Naive thymus-derived CD4-positive, alpha-beta T cell (primary cell): Measurements from ENCODE around the gene PTX4. TPM values are rescaled to one million over a fixed set of nuclear protein-coding genes. Genes with fewer than 3 reads are reported as not detected.
"Not testable (repeated sequence)": the region's sequence is repeated elsewhere in the genome, so short reads cannot be mapped to it uniquely, and the experiment has no call there.

Source experiments
- ATAC-seq: fragments of 150-1000 bp; cut with Tn5 transposase; 2 replicates; pipeline ENCODE4 v1.10.0; 2021; ENCODE audit warnings: mild to moderate bottlenecking, moderate library complexity
- CTCF ChIA-PET: fragments of 350-600 bp; sonication (Branson Sonifier 250); formaldehyde crosslinking; loops from one replicate; lab custom pipeline; 2021; ENCODE audit warnings: antibody characterized with exemption; lab: Charles Lee
- POLR2A ChIA-PET: fragments of 350-600 bp; sonication (Branson Sonifier 250); formaldehyde crosslinking; loops from one replicate; lab custom pipeline; 2021; ENCODE audit warnings: antibody characterized with exemption, inconsistent platforms; lab: Charles Lee
- DNase-seq, 9 donors: peaks; one replicate each; pipeline versions ENCODE4 v3.0.0 to v3.0.0-alpha.2; 2020 to 2022; ENCODE audit warnings: mixed read lengths in 1 of 9
- H3K27ac ChIP-seq: one replicate; pipeline ENCODE4 v1.7.0; 2013; ENCODE audit warnings: mild to moderate bottlenecking, low read depth, low read length, moderate library complexity
- H3K27me3 ChIP-seq, 2 donors: one replicate each; pipeline ENCODE4 v1.7.0; 2013; ENCODE audit warnings: low read length in 2 of 2, mild to moderate bottlenecking in 2 of 2, moderate library complexity in 2 of 2; ENCODE audit not compliant: control insufficient read depth in 2 of 2, insufficient read depth in 2 of 2
- H3K36me3 ChIP-seq, 3 experiments: 1 replicate in 2 of 3; 2 replicates in 1 of 3; pipeline ENCODE4 v1.7.0; 2013; ENCODE audit warnings: low read length in 3 of 3, mild to moderate bottlenecking in 3 of 3, moderate library complexity in 1 of 3; ENCODE audit not compliant: insufficient read depth in 3 of 3, control insufficient read depth in 2 of 3
- H3K4me1 ChIP-seq, 2 donors: one replicate each; pipeline ENCODE4 v1.7.0; 2013; ENCODE audit warnings: low read length in 2 of 2, mild to moderate bottlenecking in 2 of 2, moderate library complexity in 1 of 2; ENCODE audit not compliant: control insufficient read depth in 2 of 2, insufficient read depth in 2 of 2
- H3K4me3 ChIP-seq: 2 replicates; pipeline ENCODE4 v1.7.0; 2013; ENCODE audit warnings: mild to moderate bottlenecking, low read length
- H3K9me3 ChIP-seq, 3 experiments: 1 replicate in 2 of 3; 2 replicates in 1 of 3; pipeline ENCODE4 v1.7.0; 2013; ENCODE audit warnings: low read length in 3 of 3; ENCODE audit not compliant: control insufficient read depth in 2 of 3
- H3K27ac Mint-ChIP-seq, 9 donors: one replicate each; pipeline ENCODE4 v1.8.0; 2020 to 2022; ENCODE audit warnings: mixed read lengths in 9 of 9, mild to moderate bottlenecking in 8 of 9, moderate library complexity in 5 of 9, inconsistent platforms in 2 of 9
- H3K27me3 Mint-ChIP-seq, 5 donors: one replicate each; pipeline ENCODE4 v1.8.0; 2021 to 2022; ENCODE audit warnings: mixed read lengths in 5 of 5, mild to moderate bottlenecking in 1 of 5
- H3K36me3 Mint-ChIP-seq, 5 donors: one replicate each; pipeline ENCODE4 v1.8.0; 2020 to 2022; ENCODE audit warnings: mixed read lengths in 5 of 5, mild to moderate bottlenecking in 3 of 5, inconsistent platforms in 1 of 5
- H3K4me1 Mint-ChIP-seq, 7 donors: one replicate each; pipeline ENCODE4 v1.8.0; 2020 to 2022; ENCODE audit warnings: mixed read lengths in 7 of 7, mild to moderate bottlenecking in 3 of 7, inconsistent platforms in 1 of 7
- H3K4me3 Mint-ChIP-seq, 10 donors: one replicate each; pipeline ENCODE4 v1.8.0; 2020 to 2022; ENCODE audit warnings: mild to moderate bottlenecking in 10 of 10, mixed read lengths in 10 of 10, moderate library complexity in 6 of 10, inconsistent platforms in 2 of 10
- H3K9me3 Mint-ChIP-seq, 11 donors: one replicate each; pipeline ENCODE4 v1.8.0; 2020 to 2022; ENCODE audit warnings: mixed read lengths in 11 of 11, mild to moderate bottlenecking in 4 of 11, inconsistent platforms in 1 of 11, moderate library complexity in 1 of 11
- intact Hi-C, 2 donors: fragments of 100-400 bp; cut with micrococcal nuclease; formaldehyde crosslinking; loops; one replicate each; pipeline ENCODE4 v1.15.1; 2023
- polyA plus RNA-seq, 2 donors: library from polyadenylated mRNA; unstranded; fragments of 300-500 nt; fragmentation: Illumina TruSeq; gene quantifications; one replicate each; pipeline ENCODE4 v1.2.3, GENCODE V29; 2021
- total RNA-seq, 6 experiments: library from RNA in 5 of 6; stranded (reverse) in 5 of 6; gene quantifications; 1 replicate in 5 of 6; 2 replicates in 1 of 6; pipeline ENCODE4 v1.2.3 and lab custom pipeline; 2021 to 2026

PTX4 gene
- total and polyA plus RNA-seq, 7 experiments from 2014 or later = 0.24 to 0.64 TPM; not detected in 5

GRCh38 chr16:1444730-1445517 lies 43.8 kb downstream of the PTX4 start:
- Histone ChIP-seq H3K36me3 (peaks cover 0 to 44% (median 0%) of the 10 kb centered on the region in 3 experiments), H3K4me3 (no peak overlapping the region), H3K9me3 (no peaks in the 10 kb centered on the region), H3K4me1 (no peaks in the 10 kb centered on the region), H3K27me3 (no peaks in the 10 kb centered on the region), H3K27ac (no peak overlapping the region)
- Mint-ChIP-seq H3K9me3 (no peaks in the 10 kb centered on the region), H3K4me1 (no peaks in the 10 kb centered on the region), H3K27ac (no peak overlapping the region), H3K27me3 (no peaks in the 10 kb centered on the region), H3K36me3 (peaks cover 0 to 7% (median 0%) of the 10 kb centered on the region in 5 donors), H3K4me3 (no peak overlapping the region)
- intact Hi-C loops = no loop called here
- ChIA-PET POLR2A (no interaction called here), CTCF (no interaction called here)
- ATAC-seq (peak; percentile 13), DNase-seq (no peak)

- no peaks in the 10 kb centered on the region for H3K27me3 ChIP-seq
- H3K36me3 ChIP-seq = peaks cover 0 to 37% (median 0%) of the 10 kb centered on the region in 3 experiments
- H3K27ac Mint-ChIP-seq = no peak within 1 kb of the TSS
- ChIA-PET POLR2A (no interaction called here), CTCF (no interaction called here)
- no peak within 1 kb of the TSS for H3K4me3 ChIP-seq
- no peaks in the 10 kb centered on the region for H3K27me3 Mint-ChIP-seq
- no peaks in the 10 kb centered on the region for H3K9me3 ChIP-seq
- no peak within 1 kb of the TSS for H3K27ac ChIP-seq
- intact Hi-C loops = no loop called here
- no peak within 1 kb of the TSS for H3K4me3 Mint-ChIP-seq
- H3K9me3 Mint-ChIP-seq = no peaks in the 10 kb centered on the region
- ATAC-seq (no peak), DNase-seq (no peak)
- no peaks in the 10 kb centered on the region for H3K4me1 Mint-ChIP-seq
- no peaks in the 10 kb centered on the region for H3K36me3 Mint-ChIP-seq
- no peaks in the 10 kb centered on the region for H3K4me1 ChIP-seq
Observed at GRCh38 chr16:1443980-1444729, 44.6 kb downstream of the PTX4 start, which contains the start of gene CCDC154. Gene CCDC154 (minus strand): TSS chr16:1444556. CDS start chr16:1444322, 234 bp downstream.

- H3K9me3 Mint-ChIP-seq = no peaks in the 10 kb centered on the region
- intact Hi-C loops = no loop called here
Observed at GRCh38 chr16:1443403-1443973, 45.3 kb downstream of the PTX4 start.

GRCh38 chr16:1442697-1443096 lies 46.0 kb downstream of the PTX4 start:
- no peak for DNase-seq
- POLR2A ChIA-PET = interaction anchor here (0.7 kb wide), 1 partner anchor 10 kb away, joined by 3 read pairs; no protein-coding TSS in a partner anchor

More at GRCh38 chr16:1443403-1443973, 45.3 kb downstream of the PTX4 start:
- H3K4me1 Mint-ChIP-seq = no peaks in the 10 kb centered on the region
- ChIA-PET CTCF (no interaction called here), POLR2A (interaction anchor here (0.7 kb wide), 1 partner anchor 11 kb away, joined by 3 read pairs; no protein-coding TSS in a partner anchor)
- no peaks in the 10 kb centered on the region for H3K9me3 ChIP-seq
- H3K36me3 ChIP-seq = peaks cover 0 to 30% (median 0%) of the 10 kb centered on the region in 3 experiments
- ATAC-seq (no peak), DNase-seq (no peak)
- no peaks in the 10 kb centered on the region for H3K36me3 Mint-ChIP-seq
- H3K27ac ChIP-seq = no peak overlapping the region
- no peaks in the 10 kb centered on the region for H3K27me3 Mint-ChIP-seq
- H3K4me1 ChIP-seq = no peaks in the 10 kb centered on the region
- no peaks in the 10 kb centered on the region for H3K27me3 ChIP-seq
- H3K4me3 ChIP-seq = no peak overlapping the region
- H3K27ac Mint-ChIP-seq = no peak overlapping the region
- no peak overlapping the region for H3K4me3 Mint-ChIP-seq

GRCh38 chr16:1441391-1441829 lies 47.3 kb downstream of the PTX4 start:
- Mint-ChIP-seq H3K36me3 (no peaks in the 10 kb centered on the region), H3K27me3 (no peaks in the 10 kb centered on the region), H3K9me3 (no peaks in the 10 kb centered on the region), H3K27ac (no peak overlapping the region), H3K4me3 (no peak overlapping the region), H3K4me1 (no peaks in the 10 kb centered on the region)
- Histone ChIP-seq H3K27me3 (no peaks in the 10 kb centered on the region), H3K9me3 (no peaks in the 10 kb centered on the region), H3K4me3 (no peak overlapping the region), H3K36me3 (peaks cover 0 to 12% (median 0%) of the 10 kb centered on the region in 3 experiments), H3K4me1 (no peaks in the 10 kb centered on the region), H3K27ac (no peak overlapping the region)
- intact Hi-C loops = no loop called here
- DNase-seq (no peak), ATAC-seq (no peak)
- POLR2A ChIA-PET = no interaction called here
- CTCF ChIA-PET = no interaction called here

More at GRCh38 chr16:1442697-1443096, 46.0 kb downstream of the PTX4 start:
- Histone ChIP-seq H3K4me1 (no peaks in the 10 kb centered on the region), H3K27ac (no peak overlapping the region), H3K4me3 (no peak overlapping the region), H3K36me3 (peaks cover 0 to 22% (median 0%) of the 10 kb centered on the region in 3 experiments), H3K9me3 (no peaks in the 10 kb centered on the region), H3K27me3 (no peaks in the 10 kb centered on the region)
- Mint-ChIP-seq H3K36me3 (no peaks in the 10 kb centered on the region), H3K4me1 (no peaks in the 10 kb centered on the region), H3K27ac (no peak overlapping the region), H3K4me3 (no peak overlapping the region), H3K9me3 (no peaks in the 10 kb centered on the region), H3K27me3 (no peaks in the 10 kb centered on the region)
- intact Hi-C loops = no loop called here
- CTCF ChIA-PET = no interaction called here
- ATAC-seq = no peak

GRCh38 chr16:1439699-1440074 lies 49.1 kb downstream of the PTX4 start:
- intact Hi-C loops, ATAC-seq, H3K36me3 Mint-ChIP-seq, H3K27ac ChIP-seq, H3K4me1 Mint-ChIP-seq, H3K4me1 ChIP-seq, DNase-seq, POLR2A ChIA-PET, H3K4me3 ChIP-seq, H3K27me3 Mint-ChIP-seq, H3K9me3 Mint-ChIP-seq, H3K36me3 ChIP-seq, H3K27me3 ChIP-seq, H3K27ac Mint-ChIP-seq, H3K9me3 ChIP-seq, H3K4me3 Mint-ChIP-seq: not testable (repeated sequence)
- CTCF ChIA-PET = interaction anchor here (0.7 kb wide), 1 partner anchor 422 kb away, joined by 5 read pairs; no protein-coding TSS in a partner anchor
